HG02973 (cell line): ENCODE results near the gene ADM.

ENCODE experiments used
- ATAC-seq: cut with Tn5 transposase; IDR thresholded peaks from one replicate; pipeline ENCODE4 v1.9.1; 2021; ENCODE audit warnings: moderate library complexity; ENCODE audit not compliant: unreplicated experiment

ADM gene

GRCh38 chr11:10327254-10327653 lies 22.4 kb downstream of the ADM start:
- ATAC-seq = no peak

- no peak for ATAC-seq
These were observed 23.6 kb downstream of the ADM start for GRCh38 chr11:10328314-10329098.

GRCh38 chr11:10329356-10329755 lies 24.5 kb downstream of the ADM start:
- no peak for ATAC-seq

GRCh38 chr11:10329935-10330334 lies 25.1 kb downstream of the ADM start:
- ATAC-seq = no peak

- no peak for ATAC-seq
These were observed 26.8 kb downstream of the ADM start for GRCh38 chr11:10331548-10332289.

GRCh38 chr11:10333490-10333889 lies 28.6 kb downstream of the ADM start:
- ATAC-seq = no peak

- ATAC-seq = no peak
These were observed 33.4 kb downstream of the ADM start for GRCh38 chr11:10338287-10338686.

- no peak for ATAC-seq
These were observed 43.9 kb downstream of the ADM start for GRCh38 chr11:10348650-10349280.

- no peak for ATAC-seq
These were observed 44.4 kb downstream of the ADM start for GRCh38 chr11:10349281-10349665.

- ATAC-seq = no peak
These were observed 44.9 kb downstream of the ADM start for GRCh38 chr11:10349806-10350205.

GRCh38 chr11:10350334-10350733 lies 45.5 kb downstream of the ADM start:
- ATAC-seq = no peak

- ATAC-seq = no peak
These were observed 46.5 kb downstream of the ADM start for GRCh38 chr11:10351435-10351764.

GRCh38 chr11:10351765-10352641 lies 47.1 kb downstream of the ADM start:
- ATAC-seq = no peak

- ATAC-seq = no peak
These were observed 48.2 kb downstream of the ADM start for GRCh38 chr11:10352921-10353550.

- no peak for ATAC-seq
These were observed 49.5 kb downstream of the ADM start for GRCh38 chr11:10354389-10354788.

GRCh38 chr11:10355257-10355661 lies 50.4 kb downstream of the ADM start:
- no peak for ATAC-seq

- no peak for ATAC-seq
These were observed 51.3 kb downstream of the ADM start for GRCh38 chr11:10356161-10356560.
